Transverse colon (tissue), 3 donors: ENCODE measurements around the gene MED26.
"Not testable (repeated sequence)": the region's sequence is repeated elsewhere in the genome, so short reads cannot be mapped to it uniquely, and the experiment has no call there.

Experiments used
- CTCF ChIP-seq, 5 experiments: fragments of 200-600 bp in 3 of 5; fragments of 450-650 bp in 2 of 5; sonication (generic) in 3 of 5; IDR thresholded peaks; 1 replicate in 2 of 5; 2 replicates in 3 of 5; pipeline ENCODE4 v1.5.1; 2016 to 2017; ENCODE audit warnings: antibody characterized with exemption in 5 of 5, inconsistent platforms in 3 of 5, mild to moderate bottlenecking in 2 of 5, moderate library complexity in 1 of 5
- POLR2A ChIP-seq: fragments of 450-650 bp; IDR thresholded peaks from one replicate; pipeline ENCODE4 v1.6.1; 2016; ENCODE audit warnings: antibody characterized with exemption, mild to moderate bottlenecking, moderate library complexity

- not testable (repeated sequence) for TF ChIP-seq POLR2A; CTCF (IDR thresholded peaks at IDR 0.05)
Measured at GRCh38 chr19:16543734-16544133, 84.3 kb downstream of the MED26 start.
